Measurements from ENCODE around the gene EPHA6.
"Not testable (repeated sequence)": the region's sequence is repeated elsewhere in the genome, so short reads cannot be mapped to it uniquely, and the experiment has no call there.

Gene EPHA6

DNA sequence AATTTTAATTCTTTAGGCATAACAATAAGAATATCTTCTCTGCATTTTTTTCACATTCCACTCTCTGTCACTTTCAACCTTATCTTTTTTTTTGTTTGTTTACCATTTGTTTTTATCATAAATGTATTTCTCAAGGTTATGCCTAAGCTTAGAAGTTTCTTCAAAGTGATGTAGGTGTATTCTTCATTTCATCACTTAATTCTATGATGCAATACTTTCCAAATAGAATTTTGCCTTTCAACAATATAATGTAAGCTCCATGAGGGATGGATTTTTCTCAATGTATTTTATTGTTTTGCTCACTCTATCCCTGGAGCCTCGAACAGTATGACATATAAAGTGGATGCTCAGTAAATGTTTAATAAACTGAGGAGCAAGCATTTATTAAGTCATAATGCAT, 444.9 kb downstream of the EPHA6 start:
- intact Hi-C loops (cut with DNase I), result no loop called here
- no peak for DNase-seq

DNA sequence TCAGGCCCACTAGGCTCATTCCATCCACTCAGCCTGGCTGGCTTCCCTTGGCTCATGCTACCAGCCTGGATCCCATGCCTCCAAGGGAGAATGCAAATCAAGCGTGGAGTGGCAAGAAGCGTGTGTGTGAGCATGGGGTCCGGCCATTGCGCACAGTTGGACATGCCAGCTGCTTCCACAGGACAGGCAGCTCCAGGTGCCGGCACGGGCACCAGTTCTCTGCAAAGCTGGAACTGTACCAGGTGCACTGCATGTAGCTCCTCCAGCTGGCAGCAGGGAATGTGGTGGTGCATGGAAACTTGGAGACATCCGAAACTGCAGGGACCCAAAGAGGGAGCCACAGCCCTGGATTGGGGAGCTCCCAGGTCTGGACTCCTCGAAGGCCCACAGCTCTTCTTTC, 449.8 kb downstream of the EPHA6 start:
- DNase-seq, result peak in 2 of 10 donors; percentile 55 to 57

DNA sequence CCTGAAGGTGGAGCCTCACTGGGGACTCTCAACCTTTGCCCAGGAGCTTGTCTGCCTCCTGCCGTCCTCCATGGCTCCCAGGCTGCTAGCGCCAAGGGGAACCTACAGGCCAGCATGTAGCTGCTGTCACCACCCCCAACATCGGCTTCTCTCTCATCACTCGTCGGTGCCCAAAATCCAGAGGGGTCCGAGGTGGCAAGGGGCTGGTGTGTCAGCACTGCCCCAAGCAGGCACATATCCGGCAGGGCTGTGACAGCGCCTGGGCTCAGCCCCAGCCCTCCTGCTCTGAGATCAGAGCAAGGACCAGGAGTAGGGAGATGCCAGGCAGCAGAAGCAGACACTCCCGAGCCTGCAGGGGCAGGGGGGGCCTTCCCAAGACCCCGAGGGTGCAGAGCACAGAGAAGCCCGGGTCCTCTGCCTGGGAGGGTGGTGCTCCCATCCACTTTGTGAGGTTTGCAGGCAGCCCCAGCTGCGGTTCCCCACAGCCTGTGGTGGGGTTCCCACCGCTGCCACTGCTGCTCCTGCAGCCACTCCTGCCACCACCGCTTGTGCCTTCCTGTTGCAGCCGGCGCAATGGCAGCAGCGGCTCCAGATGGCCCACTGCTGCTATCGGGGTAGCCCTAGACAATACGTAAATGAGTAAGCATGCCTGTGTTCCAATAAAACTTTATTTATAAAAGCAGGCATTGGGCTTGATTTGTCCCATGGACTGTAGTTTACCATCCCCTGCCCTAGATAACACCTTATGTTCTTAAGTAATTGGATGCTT, 451.0 kb downstream of the EPHA6 start:
- intact Hi-C loops (cut with DNase I), result no loop called here
- peak in 3 of 10 donors; percentile 50 to 75 (median 71) for DNase-seq

More for the DNA sequence above, 449.8 kb downstream of the EPHA6 start:
- intact Hi-C loops (cut with DNase I), result no loop called here

DNA sequence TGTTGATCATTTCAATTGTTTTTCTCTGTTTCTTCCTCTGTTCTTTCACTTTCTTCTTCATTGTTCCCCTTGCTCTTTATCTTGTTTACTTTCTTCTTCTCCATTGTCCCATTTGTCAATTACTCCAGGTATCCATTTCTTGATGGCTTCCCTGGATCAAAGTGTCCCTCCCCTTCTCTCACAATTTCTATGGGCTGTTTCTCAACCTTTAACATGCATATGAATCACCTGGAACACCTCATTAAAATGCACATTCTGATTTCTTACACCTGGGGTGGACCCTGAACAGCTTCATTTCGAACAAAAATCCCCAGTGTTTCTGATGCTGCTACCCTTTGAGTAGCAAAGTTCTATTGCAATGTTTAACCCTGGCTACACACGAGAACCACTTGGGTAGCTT, 454.8 kb downstream of the EPHA6 start:
- no peak for DNase-seq
- intact Hi-C loops (cut with DNase I), result no loop called here

DNA sequence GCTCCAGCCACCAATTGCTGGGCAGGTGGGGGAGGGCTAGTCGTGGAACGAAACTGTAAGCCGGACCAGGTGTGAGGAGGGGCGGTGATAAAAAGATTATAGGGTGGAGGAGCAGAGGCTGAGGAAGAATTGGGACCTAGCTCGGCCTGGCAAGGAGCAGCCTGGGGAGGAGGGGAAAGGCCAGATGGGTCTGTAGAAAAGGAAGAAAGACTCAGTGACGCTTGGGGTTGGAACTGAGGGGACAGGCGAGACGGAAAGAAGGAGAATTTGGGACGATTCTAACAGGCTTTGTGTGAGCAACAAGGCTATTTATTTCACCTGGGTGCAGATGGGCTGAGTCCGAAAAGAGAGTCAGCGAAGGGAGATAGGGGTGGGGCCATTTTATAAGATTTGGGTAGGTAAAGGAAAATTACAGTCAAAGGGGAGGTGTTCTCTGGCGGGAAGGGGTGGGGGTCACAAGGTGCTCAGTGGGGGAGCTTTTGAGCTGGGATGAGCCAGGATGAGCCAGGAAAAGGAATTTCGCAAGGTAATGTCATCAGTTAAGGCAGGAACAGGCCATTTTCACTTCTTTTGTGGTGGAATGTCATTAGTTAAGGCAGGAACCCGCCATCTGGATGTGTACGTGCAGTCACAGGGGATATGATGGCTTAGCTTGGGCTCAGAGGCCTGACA, 462.6 kb downstream of the EPHA6 start:
- intact Hi-C loops (cut with DNase I); DNase-seq: not testable (repeated sequence)

DNA sequence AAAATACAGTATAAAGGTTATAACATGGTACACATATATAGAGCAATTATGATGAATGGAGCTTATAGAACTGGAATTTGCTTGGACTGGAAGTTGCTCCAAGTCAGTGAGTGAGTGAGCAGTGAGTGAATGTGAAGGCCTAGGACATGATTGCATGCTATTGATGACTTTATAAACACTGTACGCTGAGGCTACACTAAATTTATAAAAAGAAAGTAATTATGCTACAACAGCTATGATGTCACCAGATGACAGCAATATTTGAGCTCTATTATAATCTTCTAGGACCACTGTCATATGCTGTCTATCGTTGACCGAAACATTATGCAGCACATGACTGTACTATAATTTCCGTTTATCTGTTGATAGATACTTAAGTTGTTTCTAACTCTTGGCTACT, 463.3 kb downstream of the EPHA6 start:
- no peak for DNase-seq
- intact Hi-C loops (cut with DNase I), result no loop called here

DNA sequence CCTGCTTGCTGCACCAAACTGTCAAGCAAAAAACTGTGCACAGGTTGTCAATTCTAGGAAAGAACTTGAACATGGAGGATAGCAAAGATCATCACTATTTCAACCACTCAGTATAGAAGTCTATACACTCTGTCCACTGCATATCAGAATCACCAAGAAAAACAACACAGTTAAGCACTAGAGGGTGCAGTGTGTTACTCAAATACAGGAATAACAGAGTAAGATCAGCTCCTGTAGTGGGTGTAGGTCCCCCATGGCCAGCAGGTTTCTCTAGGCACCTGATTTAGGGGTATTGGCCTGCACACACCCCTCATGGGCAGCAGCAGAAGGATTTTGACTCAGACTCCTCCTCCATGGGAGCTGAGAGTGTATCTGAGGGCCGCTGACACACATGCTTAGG, 464.1 kb downstream of the EPHA6 start:
- intact Hi-C loops (cut with DNase I), result no loop called here
- no peak for DNase-seq

DNA sequence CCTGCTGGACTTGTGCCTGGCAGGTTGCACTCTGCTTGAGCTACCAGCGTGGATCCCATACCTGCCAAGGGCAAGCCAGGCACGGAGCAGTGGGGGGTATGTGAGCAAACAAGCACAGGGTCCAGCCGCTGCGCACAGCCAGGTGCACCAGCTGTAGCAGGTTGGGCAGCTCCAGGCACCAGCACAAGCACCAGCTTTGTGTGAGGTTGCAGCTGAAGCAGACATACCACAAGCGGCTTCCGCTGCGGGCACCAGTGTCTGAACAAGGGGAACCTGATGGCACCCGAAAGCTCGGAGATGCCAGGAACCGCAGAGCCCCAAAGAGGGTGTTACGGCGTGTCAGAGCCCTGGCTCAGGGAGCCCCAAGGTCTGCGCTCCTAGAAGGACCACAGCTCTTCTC, 477.5 kb downstream of the EPHA6 start:
- intact Hi-C loops (cut with DNase I), result no loop called here
- DNase-seq, result peak in 2 of 10 donors; percentile 63 to 69

DNA sequence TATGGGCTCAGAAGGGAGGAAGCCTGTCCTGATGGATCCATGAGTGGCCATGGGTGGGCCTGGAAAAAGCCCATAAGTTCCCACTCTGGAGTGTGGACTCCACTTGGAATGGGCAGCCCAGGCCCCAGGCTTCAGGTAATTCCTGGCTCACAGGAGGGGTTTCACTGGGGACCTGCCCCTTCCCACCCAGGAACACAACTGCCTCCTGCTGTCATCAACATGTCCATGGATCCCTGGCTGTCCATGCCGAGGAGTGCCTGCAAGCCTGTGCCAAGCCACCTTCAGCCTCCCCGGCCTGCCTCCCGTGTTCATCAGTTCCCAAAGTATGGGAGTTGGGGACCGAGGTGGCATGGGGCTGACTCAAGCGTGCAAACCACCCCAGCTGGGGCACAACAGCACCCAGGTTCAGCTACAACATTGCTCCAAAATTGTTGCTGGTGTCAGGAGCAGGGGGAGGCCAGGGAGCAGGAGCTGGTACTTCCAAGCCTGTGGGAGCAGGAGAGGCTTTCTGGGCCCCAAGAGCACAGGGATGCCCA, 479.3 kb downstream of the EPHA6 start:
- intact Hi-C loops (cut with DNase I), result no loop called here
- DNase-seq, result peak in 3 of 10 donors; percentile 26 to 81 (median 53)

DNA sequence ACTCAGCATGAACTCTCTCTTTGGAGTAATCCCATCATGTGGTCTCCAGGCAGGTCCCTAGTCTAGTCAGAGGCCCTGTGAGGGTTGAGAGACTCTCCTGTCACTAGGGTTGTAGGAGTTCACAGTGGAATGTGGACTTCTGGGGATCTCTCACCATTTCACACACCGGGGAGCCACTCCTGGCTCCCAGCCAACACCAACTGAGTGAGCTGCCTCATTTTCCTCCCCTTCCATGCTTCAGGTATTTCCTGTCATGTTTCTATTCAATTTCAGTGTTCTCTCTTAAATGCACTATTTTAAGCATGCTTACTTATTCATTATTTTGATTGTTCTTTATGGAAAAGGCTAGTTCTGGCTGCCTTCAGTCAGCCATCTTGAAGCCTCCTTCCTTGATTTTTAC, 482.6 kb downstream of the EPHA6 start:
- intact Hi-C loops (cut with DNase I), result no loop called here
- peak in 1 of 10 donors; percentile 24 for DNase-seq

DNA sequence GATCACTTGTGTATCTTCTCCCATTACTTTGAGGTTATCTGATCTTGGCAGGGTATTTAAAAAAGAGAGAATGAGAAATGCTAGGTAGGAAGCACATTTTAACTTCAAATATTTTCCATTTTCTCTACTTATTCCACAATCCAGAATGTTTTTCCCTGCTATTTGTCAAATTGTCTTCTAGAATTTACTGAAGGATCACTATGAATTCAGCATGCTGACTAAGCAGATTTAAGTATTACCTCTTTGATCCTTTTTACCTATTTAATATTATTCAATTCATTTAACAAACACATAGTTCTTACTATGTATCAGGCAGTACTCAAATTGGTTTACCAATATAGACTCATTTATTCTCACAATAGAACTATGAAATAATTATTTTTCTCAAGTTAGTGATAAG, 486.7 kb downstream of the EPHA6 start:
- intact Hi-C loops (cut with DNase I), result no loop called here
- DNase-seq, result no peak

DNA sequence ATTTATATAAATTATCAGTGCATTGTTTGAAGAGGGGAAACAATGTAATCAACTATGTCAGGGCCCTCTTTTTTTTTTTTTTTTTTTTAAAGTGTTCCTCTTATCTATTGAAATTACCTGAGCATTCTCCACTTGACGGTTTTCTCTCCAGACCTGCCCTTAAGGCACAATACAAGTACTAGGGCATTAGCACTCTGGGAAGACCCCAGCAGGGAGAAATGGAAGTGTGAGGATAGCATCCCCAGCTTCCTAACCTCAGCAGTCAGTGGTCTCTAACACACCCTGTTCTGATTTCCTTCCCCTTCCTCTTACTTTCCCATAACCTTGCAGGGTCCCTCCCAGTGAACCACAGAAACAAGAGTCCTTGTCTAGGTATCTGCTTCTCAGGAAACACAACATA, 491.8 kb downstream of the EPHA6 start:
- no peak for DNase-seq
- intact Hi-C loops (cut with DNase I), result no loop called here

DNA sequence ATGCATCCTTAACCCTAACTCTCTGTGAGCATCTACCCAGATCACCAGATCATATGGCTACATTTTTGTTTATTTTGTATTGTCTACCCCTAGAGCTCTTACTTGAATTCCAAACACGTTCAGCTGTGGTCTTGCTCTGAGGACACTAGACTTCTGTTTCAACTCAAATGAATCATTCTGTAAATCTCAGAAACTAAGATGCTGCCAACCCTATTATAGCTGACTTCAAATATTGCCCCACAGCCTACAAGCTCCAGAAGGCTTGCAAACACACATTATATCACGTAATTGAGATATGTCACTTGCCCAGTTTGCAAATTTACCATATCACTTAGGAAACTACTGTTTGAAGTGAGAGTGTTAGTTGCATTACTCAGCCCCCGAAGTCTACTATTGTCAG, 524.0 kb downstream of the EPHA6 start:
- DNase-seq, result no peak
- intact Hi-C loops (cut with DNase I), result no loop called here

DNA sequence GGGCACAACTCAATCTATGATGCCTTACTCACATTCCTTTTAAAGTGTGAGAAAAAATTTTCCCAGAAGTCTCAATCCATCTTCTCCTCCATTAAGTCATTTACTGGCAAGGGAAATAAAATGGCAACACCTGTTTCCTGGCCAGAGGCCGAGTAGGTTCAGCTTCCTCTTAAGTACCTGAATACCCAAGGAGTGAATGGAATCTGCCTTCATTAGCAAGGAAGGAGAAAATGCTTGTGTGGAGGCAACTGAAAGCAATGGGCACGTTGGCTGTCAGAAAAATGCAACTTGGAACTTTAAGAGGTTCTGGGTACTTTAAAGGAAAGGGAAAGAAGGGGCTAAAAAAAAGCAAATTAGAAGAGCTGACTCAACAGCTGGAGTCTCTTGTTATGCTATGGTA, 526.5 kb downstream of the EPHA6 start:
- no peak for DNase-seq
- intact Hi-C loops (cut with DNase I), result no loop called here

DNA sequence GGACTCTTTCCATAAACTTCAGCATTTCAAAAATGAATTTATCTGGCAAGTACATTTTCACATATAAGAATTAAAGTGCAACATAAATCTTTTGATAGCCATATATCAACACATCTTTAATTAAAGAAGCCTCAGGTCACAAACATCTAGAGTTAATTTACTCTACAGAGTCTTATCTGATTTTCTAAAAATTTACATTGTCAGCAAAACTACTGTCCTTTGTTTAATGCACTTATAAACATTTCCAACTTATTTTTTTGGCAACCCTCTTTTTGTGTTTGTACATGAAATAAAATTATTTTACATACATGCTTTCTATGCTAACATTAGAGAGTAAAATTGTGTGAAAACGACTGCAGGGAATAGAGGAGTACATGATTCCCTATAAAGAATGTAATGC, 533.4 kb downstream of the EPHA6 start:
- no peak for DNase-seq
- intact Hi-C loops (cut with DNase I), result no loop called here

DNA sequence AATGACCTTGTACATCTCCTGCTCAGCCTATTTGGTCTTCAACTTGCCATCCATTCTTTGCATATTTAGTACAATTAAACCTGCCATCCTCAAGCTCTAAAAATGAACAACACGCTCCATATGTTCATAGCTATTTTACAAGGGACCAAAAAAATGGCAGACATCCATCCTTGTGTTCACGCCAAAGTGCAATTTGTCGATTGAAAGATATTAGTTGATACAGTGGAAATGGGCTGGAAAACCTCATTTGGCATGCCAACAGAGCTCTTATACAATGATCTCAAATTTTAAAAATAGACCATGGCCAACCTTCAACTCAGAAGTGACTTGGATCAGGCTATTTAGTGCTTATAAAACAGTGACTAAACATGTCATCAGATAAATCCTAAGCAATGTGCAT, 536.6 kb downstream of the EPHA6 start:
- intact Hi-C loops (cut with DNase I), result no loop called here
- no peak for DNase-seq

DNA sequence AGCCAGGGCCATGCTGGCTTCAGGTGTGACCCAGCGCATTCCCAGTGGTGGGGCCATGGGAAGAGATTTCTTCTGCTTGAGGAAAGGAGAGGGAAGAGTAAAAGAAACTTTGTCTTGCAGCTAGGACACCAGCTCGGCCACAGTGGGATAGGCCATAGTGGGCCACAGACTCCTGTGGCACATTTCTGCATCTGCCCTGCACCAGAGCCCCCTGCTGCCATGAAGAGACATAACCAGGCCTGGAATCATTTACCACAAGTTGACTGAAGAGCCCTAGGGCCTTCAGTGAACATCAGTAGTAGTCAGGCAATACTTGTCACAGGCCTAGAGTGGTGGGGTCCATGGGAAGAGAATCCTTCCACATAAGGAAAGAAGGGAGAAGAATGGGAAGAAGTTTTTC, 538.8 kb downstream of the EPHA6 start:
- intact Hi-C loops (cut with DNase I), result no loop called here
- DNase-seq, result peak in 2 of 10 donors; percentile 15 to 67

DNA sequence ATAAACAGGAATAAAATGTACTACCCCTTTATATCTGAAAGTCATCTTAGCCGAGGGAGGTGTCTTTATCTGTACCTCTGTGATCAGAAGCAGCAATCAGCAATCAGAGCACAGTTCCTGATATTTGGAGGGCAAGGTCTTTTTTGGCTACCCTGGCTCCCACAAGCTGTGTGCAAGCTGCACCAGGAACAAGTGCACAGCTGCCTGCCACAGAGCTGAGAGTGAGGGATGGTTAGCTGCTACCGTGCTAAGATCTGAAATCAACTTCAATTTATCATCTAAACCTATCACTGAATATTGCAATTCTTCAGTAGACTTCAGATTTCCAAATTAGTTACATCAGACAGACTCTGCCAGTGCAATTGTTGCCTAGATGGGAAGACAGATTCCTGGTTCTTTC, 545.6 kb downstream of the EPHA6 start:
- peak in 3 of 10 donors; percentile 49 to 64 (median 50) for DNase-seq
- intact Hi-C loops (cut with DNase I), result no loop called here

DNA sequence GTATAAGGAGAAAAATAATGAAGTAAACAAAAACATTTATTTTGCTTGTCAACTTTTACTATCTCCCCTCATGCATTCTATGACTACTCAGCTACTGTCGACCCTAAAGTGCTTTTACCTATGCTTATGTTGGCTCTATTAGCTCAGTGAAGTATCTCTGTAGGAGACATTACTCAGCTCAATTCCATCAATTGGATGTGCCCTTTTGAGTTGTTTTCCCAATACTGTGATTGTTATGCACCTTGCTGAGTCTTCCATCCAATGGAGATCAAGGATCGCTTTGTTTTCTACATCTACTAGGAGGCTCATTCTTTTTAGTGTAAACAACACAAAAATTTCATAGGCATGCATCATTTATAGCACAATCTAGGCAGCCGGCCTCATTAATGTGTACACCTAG, 546.4 kb downstream of the EPHA6 start:
- no peak for DNase-seq
- intact Hi-C loops (cut with DNase I), result no loop called here

DNA sequence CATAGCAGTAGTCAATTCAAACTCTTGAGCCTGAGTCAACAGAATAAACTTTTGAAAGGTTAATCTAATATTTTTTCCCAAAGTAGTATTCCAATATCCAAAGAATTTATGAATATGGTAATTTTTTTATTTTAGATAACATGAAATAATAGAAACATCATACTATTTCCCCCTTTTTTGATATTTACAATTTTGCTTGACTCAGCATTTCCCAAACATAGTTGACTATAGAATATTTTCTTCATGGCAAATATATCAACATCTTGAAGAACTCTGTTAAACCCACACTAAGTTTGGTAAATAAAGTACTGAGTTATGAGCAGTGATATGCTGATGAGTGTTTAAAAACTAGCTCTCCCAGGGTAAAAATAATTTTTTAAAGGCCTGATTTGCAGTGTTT, 570.2 kb downstream of the EPHA6 start:
- DNase-seq, result no peak
- intact Hi-C loops (cut with DNase I), result no loop called here

DNA sequence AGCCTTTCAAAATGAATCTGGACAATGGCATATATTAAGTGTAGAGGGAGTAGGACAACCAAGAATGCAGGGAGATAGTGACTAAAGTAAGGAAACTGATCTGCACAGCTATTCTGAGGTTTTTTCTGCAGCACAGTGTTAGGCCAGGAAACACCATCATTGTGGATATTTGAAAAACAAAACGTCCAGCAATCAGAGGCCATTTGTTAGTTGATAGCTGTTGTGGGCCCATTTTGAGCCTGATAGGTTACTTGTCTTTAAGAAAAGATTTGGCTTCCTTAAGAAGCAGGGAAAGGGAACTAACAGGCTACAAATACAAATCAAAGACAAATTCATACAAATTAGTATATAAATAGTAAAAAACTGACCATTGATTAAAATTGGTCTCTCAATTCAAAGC, 574.4 kb downstream of the EPHA6 start:
- DNase-seq, result no peak
- intact Hi-C loops (cut with DNase I), result no loop called here

DNA sequence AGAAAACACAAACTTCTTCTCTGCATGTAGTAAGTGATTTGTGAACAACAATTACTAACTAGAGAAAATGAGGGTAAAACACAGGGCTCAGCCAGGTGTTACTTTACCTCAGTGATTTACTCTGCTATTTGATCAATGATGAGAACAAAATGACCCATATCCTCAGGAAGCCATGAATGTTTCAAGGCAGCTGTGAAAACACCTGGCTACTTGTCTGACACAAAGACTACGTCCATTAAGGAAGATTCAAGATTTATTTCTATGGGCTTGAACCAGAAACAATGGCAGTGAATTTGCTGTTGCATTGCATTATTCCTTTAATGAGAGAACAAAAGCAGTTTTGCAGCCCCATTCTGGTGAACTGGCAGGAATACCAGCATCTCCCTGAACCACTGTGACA, 575.5 kb downstream of the EPHA6 start:
- no peak for DNase-seq
- intact Hi-C loops (cut with DNase I), result no loop called here
